GM19023 (cell line): ENCODE results near the gene SYNE3.

Source experiments
- ATAC-seq: cut with Tn5 transposase; IDR thresholded peaks from one replicate; pipeline ENCODE4 v1.9.1; 2021; ENCODE audit warnings: mild to moderate bottlenecking, moderate library complexity; ENCODE audit not compliant: unreplicated experiment

SYNE3 gene

GRCh38 chr14:95493503-95493902 is 22.9 kb downstream of the SYNE3 start:
- ATAC-seq = no peak

- ATAC-seq = no peak
These were observed 24.4 kb downstream of the SYNE3 start for GRCh38 chr14:95491936-95492608.

- ATAC-seq = no peak
These were observed 25.6 kb downstream of the SYNE3 start for GRCh38 chr14:95490727-95491451.

GRCh38 chr14:95490138-95490509 is 26.3 kb downstream of the SYNE3 start:
- ATAC-seq = no peak

GRCh38 chr14:95489214-95490137 is 27.0 kb downstream of the SYNE3 start:
- no peak for ATAC-seq

GRCh38 chr14:95488376-95489213 is 27.9 kb downstream of the SYNE3 start:
- ATAC-seq = no peak

GRCh38 chr14:95487669-95488084 is 28.8 kb downstream of the SYNE3 start:
- no peak for ATAC-seq

- no peak for ATAC-seq
These were observed 29.4 kb downstream of the SYNE3 start for GRCh38 chr14:95486875-95487668.

- ATAC-seq = no peak
These were observed 31.1 kb downstream of the SYNE3 start for GRCh38 chr14:95485222-95485819.

GRCh38 chr14:95484296-95484695 is 32.2 kb downstream of the SYNE3 start:
- ATAC-seq = no peak

- ATAC-seq = no peak
These were observed 32.9 kb downstream of the SYNE3 start for GRCh38 chr14:95483309-95484165.

GRCh38 chr14:95482627-95483308 is 33.7 kb downstream of the SYNE3 start:
- no peak for ATAC-seq

GRCh38 chr14:95481391-95482022 is 34.9 kb downstream of the SYNE3 start:
- no peak for ATAC-seq

GRCh38 chr14:95480887-95481226 is 35.6 kb downstream of the SYNE3 start:
- no peak for ATAC-seq

- ATAC-seq = peak; percentile 63
These were observed 36.2 kb downstream of the SYNE3 start for GRCh38 chr14:95480109-95480886.

GRCh38 chr14:95479494-95479893 is 37.0 kb downstream of the SYNE3 start:
- no peak for ATAC-seq

GRCh38 chr14:95478818-95479217 is 37.6 kb downstream of the SYNE3 start:
- ATAC-seq = no peak
